OCI-LY3 (cell line): ENCODE data around the gene KL.

Experiments used
- CTCF ChIP-seq: fragments of 200-600, 300-600 bp; sonication (generic); IDR thresholded peaks from 2 replicates; pipeline ENCODE4 v1.5.1; 2014; ENCODE audit warnings: antibody characterized with exemption, low read length, low read depth
- EZH2phosphoT487 ChIP-seq: fragments of 200-600 bp; shearing (Covaris generic); IDR thresholded peaks from 2 replicates; pipeline ENCODE4 v1.6.1; 2018; ENCODE audit warnings: antibody characterized with exemption, mixed run types, low read depth

DNA sequence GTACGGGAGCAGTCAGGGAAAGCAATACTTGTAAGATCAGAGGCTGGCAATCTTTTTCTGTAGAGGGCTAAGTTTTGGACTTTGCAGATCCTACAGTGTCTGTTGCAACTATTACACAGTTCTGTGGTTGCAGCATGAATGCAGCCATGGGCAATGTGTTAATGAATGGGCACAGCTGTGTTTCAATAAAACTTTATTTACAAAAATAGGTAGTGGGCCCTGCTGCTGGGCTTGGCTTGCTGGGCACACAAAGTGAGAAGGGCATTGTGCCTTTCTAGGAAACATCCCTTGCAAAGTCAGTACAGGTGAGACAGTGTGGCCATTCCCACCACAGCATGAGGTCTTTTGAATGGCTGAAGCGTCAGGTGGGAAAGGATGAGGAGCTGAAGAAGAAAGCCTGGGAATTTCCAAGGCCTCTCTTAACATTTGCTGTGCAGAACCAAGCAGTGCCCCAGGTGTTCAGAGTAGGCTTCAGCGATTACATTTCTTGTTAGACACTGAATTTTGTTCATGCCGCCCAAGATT, 9.1 kb downstream of the KL start:
- no peak for TF ChIP-seq CTCF
- TF ChIP-seq EZH2phosphoT487 = no peak
